BJ (cell line): Measurements from ENCODE around the gene MCC. TPM values are rescaled to one million over a fixed set of nuclear protein-coding genes. Genes with fewer than 3 reads are reported as not detected.
A peak's percentile ranks its signal among the peaks of the same experiment; 100 is the strongest.

Source experiments
- CTCF ChIA-PET: fragments of 350-600 bp; formaldehyde crosslinking; extraction: SDS; loops from one replicate; lab custom pipeline; 2021; ENCODE audit warnings: antibody characterized with exemption, inconsistent platforms; lab: Yijun Ruan, JAX
- POLR2A ChIA-PET: fragments of 300-600 bp; sonication (Branson Sonifier 250); formaldehyde crosslinking; extraction: SDS; loops from one replicate; lab custom pipeline; 2021; ENCODE audit warnings: antibody characterized with exemption; lab: Charles Lee
- DNase-seq: peaks from one replicate; pipeline ENCODE4 v3.0.0-alpha.2; 2011; ENCODE audit warnings: low read depth
- H3K27me3 ChIP-seq: 2 replicates; pipeline ENCODE4 v1.6.0; 2011; ENCODE audit warnings: low read length; ENCODE audit not compliant: control insufficient read depth, insufficient read depth
- H3K36me3 ChIP-seq: 2 replicates; pipeline ENCODE4 v1.5.1; 2011; ENCODE audit warnings: low read length; ENCODE audit not compliant: control insufficient read depth, insufficient read depth
- H3K4me3 ChIP-seq: 2 replicates; pipeline ENCODE4 v1.5.1; 2011; ENCODE audit warnings: low read depth, mild to moderate bottlenecking, control low read depth, low read length
- polyA plus RNA-seq: library from polyadenylated mRNA; depleted of rRNA; stranded (reverse); fragments of >200 nt; gene quantifications from 2 replicates; pipeline ENCODE4 v1.2.3, GENCODE V29; 2011
- TF ChIP-seq, protein P1 (sequence below): IDR thresholded peaks from 2 replicates; pipeline ENCODE4 v1.5.1; 2011; ENCODE audit warnings: low read depth, mild to moderate bottlenecking, control low read depth, inconsistent platforms, low read length, moderate library complexity; ENCODE audit not compliant: insufficient read depth

MCC gene
- polyA plus RNA-seq, 1 experiment, result 2.3 TPM

DNA sequence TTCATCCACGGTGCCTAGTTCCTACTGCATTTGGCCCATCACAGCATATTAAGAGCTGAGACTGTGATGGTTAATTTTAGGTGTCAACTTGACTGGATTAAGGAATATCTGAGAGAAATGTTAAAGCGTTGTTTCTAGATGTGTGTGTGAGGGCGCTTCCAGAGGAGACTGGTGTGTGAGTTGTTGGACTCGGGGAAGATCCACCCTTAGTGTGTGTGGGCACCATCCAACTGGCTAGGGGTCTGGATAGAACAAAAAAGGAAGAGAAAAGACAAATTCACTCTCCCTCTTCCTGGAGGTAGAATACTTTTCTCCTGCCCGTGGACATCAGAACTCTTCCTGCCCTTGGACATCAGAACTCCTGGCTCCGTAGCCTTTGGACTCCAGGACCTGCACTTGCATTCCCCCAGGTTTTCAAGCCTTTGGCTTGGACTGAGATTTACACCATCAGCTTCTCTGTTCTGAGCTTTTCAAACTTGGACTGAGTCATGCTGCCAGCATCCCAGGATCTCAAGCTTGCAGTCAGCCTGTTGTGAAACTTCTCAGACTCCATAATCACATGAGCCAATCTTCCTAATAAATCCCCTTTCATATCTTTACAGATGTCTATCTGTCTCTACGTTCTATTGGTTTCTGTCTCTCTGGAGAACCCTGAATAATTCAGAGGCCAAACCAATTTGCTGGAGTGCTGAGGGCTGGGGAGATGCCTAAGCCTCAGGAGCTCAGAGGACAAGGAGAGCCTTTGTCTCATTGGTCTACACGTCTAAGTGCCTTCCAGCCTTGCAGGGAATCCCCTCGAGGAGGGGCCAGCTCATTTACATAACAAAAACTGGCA lies 347.2 kb downstream of the MCC start:
- H3K27me3 ChIP-seq, result no peaks in the 10 kb centered on the region
- H3K36me3 ChIP-seq, result no peaks in the 10 kb centered on the region
- H3K4me3 ChIP-seq, result no peak overlapping the region
- ChIA-PET POLR2A (no interaction called here), CTCF (interaction anchor here (1.0 to 1.5 kb wide), 3 partner anchors 8 to 145 kb away, joined by 3 to 5 read pairs (median 3); no protein-coding TSS in a partner anchor)
- TF ChIP-seq, protein P1, sequence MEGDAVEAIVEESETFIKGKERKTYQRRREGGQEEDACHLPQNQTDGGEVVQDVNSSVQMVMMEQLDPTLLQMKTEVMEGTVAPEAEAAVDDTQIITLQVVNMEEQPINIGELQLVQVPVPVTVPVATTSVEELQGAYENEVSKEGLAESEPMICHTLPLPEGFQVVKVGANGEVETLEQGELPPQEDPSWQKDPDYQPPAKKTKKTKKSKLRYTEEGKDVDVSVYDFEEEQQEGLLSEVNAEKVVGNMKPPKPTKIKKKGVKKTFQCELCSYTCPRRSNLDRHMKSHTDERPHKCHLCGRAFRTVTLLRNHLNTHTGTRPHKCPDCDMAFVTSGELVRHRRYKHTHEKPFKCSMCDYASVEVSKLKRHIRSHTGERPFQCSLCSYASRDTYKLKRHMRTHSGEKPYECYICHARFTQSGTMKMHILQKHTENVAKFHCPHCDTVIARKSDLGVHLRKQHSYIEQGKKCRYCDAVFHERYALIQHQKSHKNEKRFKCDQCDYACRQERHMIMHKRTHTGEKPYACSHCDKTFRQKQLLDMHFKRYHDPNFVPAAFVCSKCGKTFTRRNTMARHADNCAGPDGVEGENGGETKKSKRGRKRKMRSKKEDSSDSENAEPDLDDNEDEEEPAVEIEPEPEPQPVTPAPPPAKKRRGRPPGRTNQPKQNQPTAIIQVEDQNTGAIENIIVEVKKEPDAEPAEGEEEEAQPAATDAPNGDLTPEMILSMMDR, result no peak
- DNase-seq, result peak; percentile 69

DNA sequence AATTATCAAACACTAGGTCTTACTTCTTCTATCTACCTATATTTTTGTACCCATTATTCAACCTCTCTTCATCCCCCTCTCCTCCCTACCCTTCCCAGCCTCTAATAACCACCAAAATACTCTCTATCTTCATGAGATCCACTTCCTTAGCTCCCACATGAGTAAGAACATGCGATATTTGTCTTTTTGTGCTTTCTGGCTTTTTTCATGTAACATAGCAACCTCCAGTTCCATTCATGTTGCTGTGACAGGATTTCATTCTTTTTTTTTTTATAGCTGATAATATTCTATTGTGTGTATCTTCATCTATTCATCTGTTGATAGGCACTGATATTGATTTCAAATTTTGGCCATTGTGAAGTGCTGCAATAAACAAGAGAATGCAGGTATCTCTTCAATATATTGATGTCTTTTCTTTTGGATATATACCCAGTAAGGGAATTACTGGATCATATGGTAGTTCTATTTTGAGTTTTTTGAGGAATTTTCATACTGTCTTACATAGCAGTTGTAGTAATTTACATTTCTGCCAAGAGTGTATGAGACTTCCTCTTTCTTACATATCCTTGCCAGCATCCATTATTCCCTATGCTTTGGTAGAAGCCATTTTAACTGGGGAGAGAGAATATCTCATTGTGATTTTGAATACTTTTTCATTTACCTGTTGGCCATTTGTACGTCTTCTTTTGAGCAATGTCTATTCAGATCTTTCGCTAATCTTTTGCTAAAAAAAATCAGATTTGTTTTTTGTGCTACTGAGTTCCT lies 354.9 kb downstream of the MCC start:
- Histone ChIP-seq H3K4me3 (no peak overlapping the region), H3K36me3 (no peaks in the 10 kb centered on the region), H3K27me3 (no peaks in the 10 kb centered on the region)
- CTCF ChIA-PET, result interaction anchor here (1.5 kb wide), 1 partner anchor 8 kb away, joined by 3 read pairs; no protein-coding TSS in a partner anchor
- no peak for DNase-seq
- POLR2A ChIA-PET, result no interaction called here
- TF ChIP-seq, protein P1, result no peak

DNA sequence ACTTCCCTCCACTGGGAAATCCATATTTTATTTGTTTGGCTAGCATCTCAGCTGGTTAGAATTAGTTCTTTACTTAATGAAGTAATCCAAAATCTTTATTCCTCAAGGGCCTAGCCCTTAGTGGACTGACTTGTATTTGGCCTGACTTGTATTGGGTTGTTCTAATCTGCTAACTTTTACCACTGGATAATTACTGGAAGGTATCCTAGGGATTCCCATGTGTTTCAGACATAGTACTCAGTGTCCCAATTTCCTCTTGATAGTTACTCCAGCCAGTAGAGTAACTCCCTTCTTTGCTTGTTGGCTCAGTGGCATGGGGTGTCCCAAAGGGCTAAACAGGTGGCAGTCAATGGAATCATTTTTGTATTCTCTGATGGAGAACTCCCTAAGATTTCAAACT lies 355.7 kb downstream of the MCC start:
- TF ChIP-seq, protein P1, result no peak
- no peaks in the 10 kb centered on the region for H3K36me3 ChIP-seq
- CTCF ChIA-PET, result interaction anchor here (1.5 kb wide), 1 partner anchor 9 kb away, joined by 3 read pairs; no protein-coding TSS in a partner anchor
- no peak for DNase-seq
- POLR2A ChIA-PET, result no interaction called here
- H3K4me3 ChIP-seq, result no peak overlapping the region
- H3K27me3 ChIP-seq, result no peaks in the 10 kb centered on the region

DNA sequence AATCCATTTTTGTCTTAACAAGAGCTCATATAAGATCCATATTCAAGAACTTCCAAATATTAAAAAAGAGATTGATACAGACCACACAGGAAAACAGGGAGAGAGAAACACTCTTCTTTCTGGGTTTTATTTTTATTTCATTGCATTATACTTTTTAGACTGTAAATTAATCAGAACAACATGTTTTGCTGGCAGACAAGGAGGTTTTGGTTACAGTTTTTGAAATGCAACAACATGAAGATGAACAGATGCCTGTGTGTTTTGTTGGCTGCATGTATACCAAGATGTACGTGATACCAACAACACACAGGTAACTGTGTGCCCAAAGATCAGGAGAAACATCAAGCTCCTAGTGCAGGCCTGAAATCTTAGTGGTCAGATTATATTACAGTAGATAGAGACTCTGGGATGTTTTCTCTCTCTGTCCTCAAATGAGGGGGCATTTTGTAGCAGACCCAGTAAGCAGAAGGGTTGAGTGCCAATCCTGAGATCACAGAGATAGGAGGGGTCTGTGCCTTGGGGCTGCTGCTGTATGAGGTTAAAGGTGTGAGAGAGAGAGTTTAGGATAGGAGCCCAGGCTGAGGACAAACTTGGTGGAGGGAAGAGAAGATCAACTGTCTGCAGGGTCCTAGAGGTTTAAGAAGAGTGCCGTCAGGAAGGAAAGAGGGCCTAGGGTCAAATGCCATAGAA lies 359.5 kb downstream of the MCC start:
- H3K4me3 ChIP-seq, result no peak overlapping the region
- DNase-seq, result no peak
- TF ChIP-seq, protein P1, result no peak
- ChIA-PET POLR2A (no interaction called here), CTCF (interaction anchor here (0.8 kb wide), 1 partner anchor 201 kb away, joined by 3 read pairs; no protein-coding TSS in a partner anchor)
- no peaks in the 10 kb centered on the region for H3K36me3 ChIP-seq
- no peaks in the 10 kb centered on the region for H3K27me3 ChIP-seq
